ENCODE results near the gene KRABD2.
"Not testable (repeated sequence)": the region's sequence is repeated elsewhere in the genome, so short reads cannot be mapped to it uniquely, and the experiment has no call there.

Gene KRABD2

GRCh38 chr17:8354236-8354635 lies 22.3 kb downstream of the KRABD2 start:
- H3K79me2 ChIP-seq (ENCODE audit: insufficient read depth): no peaks in the 10 kb centered on the region
- WGBS, 2 experiments (ENCODE audit: low coverage in 1 of 2, low lambda C conversion rate in 2 of 2, missing lambda C conversion rate in 2 of 2): 69 to 79% methylated on average over 8 of the region's 8 CpGs
- H3K4me1 ChIP-seq (ENCODE audit: insufficient read depth): peaks cover under 1% of the 10 kb centered on the region; the same call in 1 of the 2 replicates
- DNase-seq: no peak
- H3K36me3 ChIP-seq (ENCODE audit: low read depth): no peaks in the 10 kb centered on the region
- no peak overlapping the region for H3K9ac ChIP-seq
- H3K9me2 ChIP-seq (ENCODE audit: insufficient read depth): no peaks in the 10 kb centered on the region
- TF ChIP-seq EZH2phosphoT487 (IDR thresholded peaks at IDR 0.05; ENCODE audit: insufficient read depth, low read depth): no peak
- no peak for TF ChIP-seq EZH2 (IDR thresholded peaks at IDR 0.05; ENCODE audit: insufficient read depth, poor library complexity, severe bottlenecking)
- peaks cover under 1% of the 10 kb centered on the region; the same call in 1 of the 2 replicates for H3F3A ChIP-seq (ENCODE audit: insufficient read depth)
- no peaks in the 10 kb centered on the region for H4K20me1 ChIP-seq (ENCODE audit: insufficient read depth)
- H3K27me3 ChIP-seq (replicated peaks; ENCODE audit: insufficient read depth): no peaks in the 10 kb centered on the region
- no peak overlapping the region for H2AFZ ChIP-seq
- in situ Hi-C loops (cut with MboI): no loop called here
- H3K9me3 ChIP-seq (ENCODE audit: low read depth): no peaks in the 10 kb centered on the region
- no peak overlapping the region for H3K4me3 ChIP-seq
- no peak overlapping the region for H3K27ac ChIP-seq
- H3K4me2 ChIP-seq (ENCODE audit: unreplicated experiment): no peak overlapping the region

GRCh38 chr17:8353736-8354135 lies 22.8 kb downstream of the KRABD2 start:
- no peak for DNase-seq
- TF ChIP-seq EZH2 (IDR thresholded peaks at IDR 0.05; ENCODE audit: insufficient read depth, poor library complexity, severe bottlenecking) (no peak), EZH2phosphoT487 (IDR thresholded peaks at IDR 0.05; ENCODE audit: insufficient read depth, low read depth) (no peak)
- Histone ChIP-seq H4K20me1 (ENCODE audit: insufficient read depth) (no peaks in the 10 kb centered on the region), H3K4me1 (ENCODE audit: insufficient read depth) (no peaks in the 10 kb centered on the region), H3K9ac (no peak overlapping the region), H3K4me2 (ENCODE audit: unreplicated experiment) (no peak overlapping the region), H3K36me3 (ENCODE audit: low read depth) (no peaks in the 10 kb centered on the region), H3F3A (ENCODE audit: insufficient read depth) (no peaks in the 10 kb centered on the region), H2AFZ (no peak overlapping the region), H3K79me2 (ENCODE audit: insufficient read depth) (no peaks in the 10 kb centered on the region), H3K4me3 (no peak overlapping the region), H3K27me3 (replicated peaks; ENCODE audit: insufficient read depth) (no peaks in the 10 kb centered on the region), H3K9me3 (ENCODE audit: low read depth) (no peaks in the 10 kb centered on the region), H3K27ac (no peak overlapping the region), H3K9me2 (ENCODE audit: insufficient read depth) (no peaks in the 10 kb centered on the region)
- in situ Hi-C loops (cut with MboI): no loop called here
- WGBS, 2 experiments (ENCODE audit: low coverage in 1 of 2, low lambda C conversion rate in 2 of 2, missing lambda C conversion rate in 2 of 2): 75% methylated on average over 7 of the region's 7 CpGs

GRCh38 chr17:8350339-8350738 lies 26.2 kb downstream of the KRABD2 start:
- in situ Hi-C loops (cut with MboI): no loop called here

GRCh38 chr17:8347001-8347400 lies 29.5 kb downstream of the KRABD2 start:
- Histone ChIP-seq H2AFZ (peak overlapping the region; percentile 33; the same call in 1 of the 2 replicates), H3K27me3 (replicated peaks; ENCODE audit: insufficient read depth) (peaks cover 15% of the 10 kb centered on the region)
- WGBS, 2 experiments (ENCODE audit: low coverage in 1 of 2, low lambda C conversion rate in 2 of 2, missing lambda C conversion rate in 2 of 2): 39 to 55% methylated on average over 15 to 25 of the region's 25 CpGs
- in situ Hi-C loops (cut with MboI); H3K9ac ChIP-seq; H3K4me2 ChIP-seq (ENCODE audit: unreplicated experiment); H3K4me1 ChIP-seq (ENCODE audit: insufficient read depth); H3K36me3 ChIP-seq (ENCODE audit: low read depth); H3K4me3 ChIP-seq; H4K20me1 ChIP-seq (ENCODE audit: insufficient read depth); DNase-seq; H3F3A ChIP-seq (ENCODE audit: insufficient read depth); H3K27ac ChIP-seq; H3K9me2 ChIP-seq (ENCODE audit: insufficient read depth); H3K79me2 ChIP-seq (ENCODE audit: insufficient read depth); H3K9me3 ChIP-seq (ENCODE audit: low read depth): not testable (repeated sequence)

More at GRCh38 chr17:8350339-8350738, 26.2 kb downstream of the KRABD2 start:
- Histone ChIP-seq H3K4me3 (no peak overlapping the region), H3F3A (ENCODE audit: insufficient read depth) (no peaks in the 10 kb centered on the region), H3K27ac (no peak overlapping the region), H3K4me2 (ENCODE audit: unreplicated experiment) (no peak overlapping the region), H3K4me1 (ENCODE audit: insufficient read depth) (no peaks in the 10 kb centered on the region), H4K20me1 (ENCODE audit: insufficient read depth) (no peaks in the 10 kb centered on the region), H3K9ac (no peak overlapping the region), H3K9me3 (ENCODE audit: low read depth) (no peaks in the 10 kb centered on the region), H2AFZ (no peak overlapping the region), H3K27me3 (replicated peaks; ENCODE audit: insufficient read depth) (peaks cover 15% of the 10 kb centered on the region), H3K9me2 (ENCODE audit: insufficient read depth) (no peaks in the 10 kb centered on the region), H3K36me3 (ENCODE audit: low read depth) (no peaks in the 10 kb centered on the region), H3K79me2 (ENCODE audit: insufficient read depth) (no peaks in the 10 kb centered on the region)
- no peak for DNase-seq
- TF ChIP-seq EZH2phosphoT487 (IDR thresholded peaks at IDR 0.05; ENCODE audit: insufficient read depth, low read depth): no peak
- WGBS, 2 experiments (ENCODE audit: low coverage in 1 of 2, low lambda C conversion rate in 2 of 2, missing lambda C conversion rate in 2 of 2): 76 to 77% methylated on average over 7 of the region's 7 CpGs

- DNase-seq: no peak
- Histone ChIP-seq H3K4me2 (ENCODE audit: unreplicated experiment) (no peak overlapping the region), H3K4me1 (ENCODE audit: insufficient read depth) (no peaks in the 10 kb centered on the region), H3F3A (ENCODE audit: insufficient read depth) (no peaks in the 10 kb centered on the region), H4K20me1 (ENCODE audit: insufficient read depth) (no peaks in the 10 kb centered on the region), H2AFZ (no peak overlapping the region), H3K27ac (no peak overlapping the region), H3K9me2 (ENCODE audit: insufficient read depth) (no peaks in the 10 kb centered on the region), H3K79me2 (ENCODE audit: insufficient read depth) (no peaks in the 10 kb centered on the region), H3K9me3 (ENCODE audit: low read depth) (no peaks in the 10 kb centered on the region), H3K4me3 (no peak overlapping the region), H3K36me3 (ENCODE audit: low read depth) (no peaks in the 10 kb centered on the region), H3K9ac (no peak overlapping the region), H3K27me3 (replicated peaks; ENCODE audit: insufficient read depth) (peaks cover 15% of the 10 kb centered on the region)
- WGBS, 2 experiments (ENCODE audit: low coverage in 1 of 2, low lambda C conversion rate in 2 of 2, missing lambda C conversion rate in 2 of 2): 66 to 69% methylated on average over 5 of the region's 5 CpGs
- no peak for TF ChIP-seq EZH2 (IDR thresholded peaks at IDR 0.05; ENCODE audit: insufficient read depth, poor library complexity, severe bottlenecking)
- no peak for TF ChIP-seq EZH2phosphoT487 (IDR thresholded peaks at IDR 0.05; ENCODE audit: insufficient read depth, low read depth)
- in situ Hi-C loops (cut with MboI): no loop called here
These were observed 30.4 kb downstream of the KRABD2 start for GRCh38 chr17:8345951-8346665.
